ENCODE results near the gene SCN3A. TPM values are rescaled to one million over a fixed set of nuclear protein-coding genes. Genes with fewer than 3 reads are reported as not detected.

The SCN3A gene
- total RNA-seq, 1 experiment from 2014 or later: not detected

GRCh38 chr2:165164201-165164600, 39.6 kb downstream of the SCN3A start:
- no peaks in the 10 kb centered on the region for H3K4me1 ChIP-seq (ENCODE audit: control insufficient read depth, insufficient read depth, low read length)
- BruUV-seq (replicated peaks): no TSS peak
- H3K36me3 ChIP-seq (ENCODE audit: control insufficient read depth, insufficient read depth, low read length): no peaks in the 10 kb centered on the region
- no peaks in the 10 kb centered on the region for H3K27me3 ChIP-seq (ENCODE audit: control insufficient read depth, insufficient read depth, low read length)
- ChIA-PET CTCF (no interaction called here), POLR2A (no interaction called here)
- in situ Hi-C loops (cut with HindIII; ENCODE audit: low pct_unique_long_range_greater_than_20kb, low sequenced_read_pairs): no loop called here
- ATAC-seq: no peak
- intact Hi-C loops (cut with micrococcal nuclease; ENCODE audit: unreplicated experiment): no loop called here
- H3K9me3 ChIP-seq (ENCODE audit: control insufficient read depth, insufficient read depth, low read depth, low read length): no peaks in the 10 kb centered on the region
- no peak overlapping the region for H3K27ac ChIP-seq (ENCODE audit: low read length)
- TF ChIP-seq CTCF (IDR thresholded peaks at IDR 0.05): no peak
- TF ChIP-seq, protein P1, sequence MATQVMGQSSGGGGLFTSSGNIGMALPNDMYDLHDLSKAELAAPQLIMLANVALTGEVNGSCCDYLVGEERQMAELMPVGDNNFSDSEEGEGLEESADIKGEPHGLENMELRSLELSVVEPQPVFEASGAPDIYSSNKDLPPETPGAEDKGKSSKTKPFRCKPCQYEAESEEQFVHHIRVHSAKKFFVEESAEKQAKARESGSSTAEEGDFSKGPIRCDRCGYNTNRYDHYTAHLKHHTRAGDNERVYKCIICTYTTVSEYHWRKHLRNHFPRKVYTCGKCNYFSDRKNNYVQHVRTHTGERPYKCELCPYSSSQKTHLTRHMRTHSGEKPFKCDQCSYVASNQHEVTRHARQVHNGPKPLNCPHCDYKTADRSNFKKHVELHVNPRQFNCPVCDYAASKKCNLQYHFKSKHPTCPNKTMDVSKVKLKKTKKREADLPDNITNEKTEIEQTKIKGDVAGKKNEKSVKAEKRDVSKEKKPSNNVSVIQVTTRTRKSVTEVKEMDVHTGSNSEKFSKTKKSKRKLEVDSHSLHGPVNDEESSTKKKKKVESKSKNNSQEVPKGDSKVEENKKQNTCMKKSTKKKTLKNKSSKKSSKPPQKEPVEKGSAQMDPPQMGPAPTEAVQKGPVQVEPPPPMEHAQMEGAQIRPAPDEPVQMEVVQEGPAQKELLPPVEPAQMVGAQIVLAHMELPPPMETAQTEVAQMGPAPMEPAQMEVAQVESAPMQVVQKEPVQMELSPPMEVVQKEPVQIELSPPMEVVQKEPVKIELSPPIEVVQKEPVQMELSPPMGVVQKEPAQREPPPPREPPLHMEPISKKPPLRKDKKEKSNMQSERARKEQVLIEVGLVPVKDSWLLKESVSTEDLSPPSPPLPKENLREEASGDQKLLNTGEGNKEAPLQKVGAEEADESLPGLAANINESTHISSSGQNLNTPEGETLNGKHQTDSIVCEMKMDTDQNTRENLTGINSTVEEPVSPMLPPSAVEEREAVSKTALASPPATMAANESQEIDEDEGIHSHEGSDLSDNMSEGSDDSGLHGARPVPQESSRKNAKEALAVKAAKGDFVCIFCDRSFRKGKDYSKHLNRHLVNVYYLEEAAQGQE (IDR thresholded peaks at IDR 0.05; ENCODE audit: insufficient read depth in 1 of 2, low read depth in 2 of 2, low read length in 1 of 2): no peak
- no peak for TF ChIP-seq POLR2AphosphoS5 (IDR thresholded peaks at IDR 0.05; ENCODE audit: low read depth, low read length)
- no peak for TF ChIP-seq TCF7L2 (IDR thresholded peaks at IDR 0.05; ENCODE audit: low read depth, low read length)
- no peak for TF ChIP-seq SIN3A (IDR thresholded peaks at IDR 0.05; ENCODE audit: borderline replicate concordance, insufficient read depth, low read depth, low read length)
- H3K4me3 ChIP-seq (ENCODE audit: low read depth in 2 of 2, low read length in 2 of 2): no peak overlapping the region
- DNase-seq (ENCODE audit: low read depth, low spot score): no peak

GRCh38 chr2:165163761-165164160, 40.1 kb downstream of the SCN3A start:
- BruUV-seq (replicated peaks): no TSS peak
- ChIA-PET POLR2A (no interaction called here), CTCF (no interaction called here)
- in situ Hi-C loops (cut with HindIII; ENCODE audit: low pct_unique_long_range_greater_than_20kb, low sequenced_read_pairs): no loop called here
- no peak overlapping the region for H3K27ac ChIP-seq (ENCODE audit: low read length)
- H3K27me3 ChIP-seq (ENCODE audit: control insufficient read depth, insufficient read depth, low read length): no peaks in the 10 kb centered on the region
- no peak for DNase-seq (ENCODE audit: low read depth, low spot score)
- no peak overlapping the region for H3K4me3 ChIP-seq (ENCODE audit: low read depth in 2 of 2, low read length in 2 of 2)
- TF ChIP-seq SIN3A (IDR thresholded peaks at IDR 0.05; ENCODE audit: borderline replicate concordance, insufficient read depth, low read depth, low read length): no peak
- no peak for TF ChIP-seq CTCF (IDR thresholded peaks at IDR 0.05)
- TF ChIP-seq, protein P1 (IDR thresholded peaks at IDR 0.05; ENCODE audit: insufficient read depth in 1 of 2, low read depth in 2 of 2, low read length in 1 of 2): no peak
- TF ChIP-seq POLR2AphosphoS5 (IDR thresholded peaks at IDR 0.05; ENCODE audit: low read depth, low read length): no peak
- no peak for TF ChIP-seq TCF7L2 (IDR thresholded peaks at IDR 0.05; ENCODE audit: low read depth, low read length)
- intact Hi-C loops (cut with micrococcal nuclease; ENCODE audit: unreplicated experiment): no loop called here
- no peaks in the 10 kb centered on the region for H3K36me3 ChIP-seq (ENCODE audit: control insufficient read depth, insufficient read depth, low read length)
- ATAC-seq: no peak
- H3K9me3 ChIP-seq (ENCODE audit: control insufficient read depth, insufficient read depth, low read depth, low read length): no peaks in the 10 kb centered on the region
- no peaks in the 10 kb centered on the region for H3K4me1 ChIP-seq (ENCODE audit: control insufficient read depth, insufficient read depth, low read length)
